Chondrocyte (in vitro differentiated cells): ENCODE results near the gene DLG2. TPM values are rescaled to one million over a fixed set of nuclear protein-coding genes. Genes with fewer than 3 reads are reported as not detected.

ENCODE experiments used
- DNase-seq: peaks from one replicate; pipeline ENCODE4 v3.0.0; 2021; ENCODE audit warnings: mixed read lengths, low spot score
- H3K27ac Mint-ChIP-seq: one replicate; pipeline ENCODE4 v1.8.0; 2021; ENCODE audit warnings: mild to moderate bottlenecking, moderate library complexity, mixed read lengths; ENCODE audit not compliant: unreplicated experiment
- H3K27me3 Mint-ChIP-seq: 2 replicates; pipeline ENCODE4 v1.8.0; 2021; ENCODE audit warnings: low read depth, mixed read lengths
- H3K36me3 Mint-ChIP-seq: 2 replicates; pipeline ENCODE4 v1.8.0; 2021; ENCODE audit warnings: low read depth, mixed read lengths
- H3K4me1 Mint-ChIP-seq: 2 replicates; pipeline ENCODE4 v1.8.0; 2021; ENCODE audit warnings: low read depth, mild to moderate bottlenecking, mixed read lengths
- H3K4me3 Mint-ChIP-seq: one replicate; pipeline ENCODE4 v1.8.0; 2021; ENCODE audit warnings: mild to moderate bottlenecking, moderate library complexity, mixed read lengths; ENCODE audit not compliant: unreplicated experiment
- H3K9me3 Mint-ChIP-seq: 2 replicates; pipeline ENCODE4 v1.8.0; 2021; ENCODE audit warnings: low read depth, mixed read lengths
- total RNA-seq: library from RNA; stranded (reverse); gene quantifications from 3 replicates; pipeline ENCODE4 v1.2.1, GENCODE V29; 2021
- TF ChIP-seq, protein P1 (sequence below): fragments of 200-600 bp; sonication (generic); IDR thresholded peaks from 2 replicates; pipeline ENCODE4 v1.5.0; 2021; ENCODE audit warnings: antibody characterized with exemption, mild to moderate bottlenecking, moderate library complexity

The DLG2 gene
- total RNA-seq, 1 donor from 2014 or later: 1.3 TPM

DNA sequence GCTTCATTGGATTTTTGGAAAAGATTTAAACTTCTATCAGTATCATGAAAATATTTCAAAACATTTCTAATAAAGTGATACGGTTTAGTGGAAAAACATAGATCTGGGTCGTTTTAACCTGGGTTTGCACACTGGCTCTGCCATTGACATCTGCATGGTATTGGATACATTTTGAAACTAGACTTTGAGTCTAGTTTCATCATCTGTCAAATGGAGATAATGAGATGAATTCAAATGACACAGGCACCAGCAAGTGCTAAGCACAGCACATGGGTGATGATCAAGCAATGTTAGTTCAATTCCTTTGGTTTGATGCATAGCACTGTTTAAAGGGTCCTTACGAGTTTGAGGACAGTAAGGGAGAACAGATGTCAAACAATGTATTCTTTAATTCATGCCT lies 1522.0 kb downstream of the DLG2 start:
- Mint-ChIP-seq H3K4me1 (no peaks in the 10 kb centered on the region), H3K27me3 (peaks cover 2% of the 10 kb centered on the region), H3K9me3 (no peaks in the 10 kb centered on the region), H3K27ac (no peak overlapping the region), H3K4me3 (no peak overlapping the region), H3K36me3 (no peaks in the 10 kb centered on the region)
- no peak for DNase-seq
- TF ChIP-seq, protein P1, sequence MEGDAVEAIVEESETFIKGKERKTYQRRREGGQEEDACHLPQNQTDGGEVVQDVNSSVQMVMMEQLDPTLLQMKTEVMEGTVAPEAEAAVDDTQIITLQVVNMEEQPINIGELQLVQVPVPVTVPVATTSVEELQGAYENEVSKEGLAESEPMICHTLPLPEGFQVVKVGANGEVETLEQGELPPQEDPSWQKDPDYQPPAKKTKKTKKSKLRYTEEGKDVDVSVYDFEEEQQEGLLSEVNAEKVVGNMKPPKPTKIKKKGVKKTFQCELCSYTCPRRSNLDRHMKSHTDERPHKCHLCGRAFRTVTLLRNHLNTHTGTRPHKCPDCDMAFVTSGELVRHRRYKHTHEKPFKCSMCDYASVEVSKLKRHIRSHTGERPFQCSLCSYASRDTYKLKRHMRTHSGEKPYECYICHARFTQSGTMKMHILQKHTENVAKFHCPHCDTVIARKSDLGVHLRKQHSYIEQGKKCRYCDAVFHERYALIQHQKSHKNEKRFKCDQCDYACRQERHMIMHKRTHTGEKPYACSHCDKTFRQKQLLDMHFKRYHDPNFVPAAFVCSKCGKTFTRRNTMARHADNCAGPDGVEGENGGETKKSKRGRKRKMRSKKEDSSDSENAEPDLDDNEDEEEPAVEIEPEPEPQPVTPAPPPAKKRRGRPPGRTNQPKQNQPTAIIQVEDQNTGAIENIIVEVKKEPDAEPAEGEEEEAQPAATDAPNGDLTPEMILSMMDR: no peak

DNA sequence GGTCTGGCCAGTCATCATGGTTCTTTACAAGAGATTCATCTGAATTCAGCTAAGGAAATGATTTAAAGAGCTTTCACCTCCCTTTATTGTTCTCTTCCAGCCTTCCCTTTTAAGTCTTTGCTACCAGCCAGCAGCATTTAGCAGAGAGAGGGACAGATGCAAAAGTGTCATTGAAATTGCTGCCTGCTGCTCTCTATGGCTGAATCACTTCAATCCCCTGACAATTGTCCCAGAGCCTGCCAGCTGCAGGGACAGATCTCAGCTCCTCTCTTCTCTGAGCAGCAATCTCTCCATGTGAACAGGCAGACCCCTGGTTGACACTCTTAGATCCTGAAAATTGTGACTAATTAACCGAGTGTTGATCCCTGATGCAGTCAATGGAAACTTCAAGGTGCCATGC lies 1524.0 kb downstream of the DLG2 start:
- Mint-ChIP-seq H3K27me3 (peaks cover 2% of the 10 kb centered on the region), H3K4me3 (no peak overlapping the region), H3K9me3 (no peaks in the 10 kb centered on the region), H3K27ac (no peak overlapping the region), H3K36me3 (no peaks in the 10 kb centered on the region), H3K4me1 (no peaks in the 10 kb centered on the region)
- no peak for DNase-seq
- TF ChIP-seq, protein P1: no peak

DNA sequence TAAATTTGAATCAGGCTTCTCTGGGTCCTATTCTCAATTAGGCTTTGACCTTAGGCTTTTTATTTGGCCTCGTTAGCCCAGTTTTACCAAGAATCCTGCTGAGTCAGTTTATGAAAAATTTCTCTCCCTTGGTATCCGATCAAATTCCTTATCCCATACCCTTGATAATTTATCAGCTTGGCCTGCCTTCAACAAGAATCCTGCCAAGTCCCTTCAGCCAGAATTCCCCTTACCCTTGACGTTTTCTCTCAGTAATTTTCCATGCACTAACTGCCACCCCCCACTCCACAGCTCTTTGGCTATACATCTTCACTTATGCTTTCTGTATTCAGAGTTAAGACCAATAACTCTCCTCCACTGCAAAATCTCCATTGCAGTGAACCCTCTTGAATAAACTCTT lies 1530.0 kb downstream of the DLG2 start:
- H3K27ac Mint-ChIP-seq: no peak overlapping the region
- no peaks in the 10 kb centered on the region for H3K36me3 Mint-ChIP-seq
- TF ChIP-seq, protein P1: no peak
- no peaks in the 10 kb centered on the region for H3K9me3 Mint-ChIP-seq
- no peak for DNase-seq
- H3K4me3 Mint-ChIP-seq: no peak overlapping the region
- no peaks in the 10 kb centered on the region for H3K4me1 Mint-ChIP-seq
- H3K27me3 Mint-ChIP-seq: peaks cover 3% of the 10 kb centered on the region

DNA sequence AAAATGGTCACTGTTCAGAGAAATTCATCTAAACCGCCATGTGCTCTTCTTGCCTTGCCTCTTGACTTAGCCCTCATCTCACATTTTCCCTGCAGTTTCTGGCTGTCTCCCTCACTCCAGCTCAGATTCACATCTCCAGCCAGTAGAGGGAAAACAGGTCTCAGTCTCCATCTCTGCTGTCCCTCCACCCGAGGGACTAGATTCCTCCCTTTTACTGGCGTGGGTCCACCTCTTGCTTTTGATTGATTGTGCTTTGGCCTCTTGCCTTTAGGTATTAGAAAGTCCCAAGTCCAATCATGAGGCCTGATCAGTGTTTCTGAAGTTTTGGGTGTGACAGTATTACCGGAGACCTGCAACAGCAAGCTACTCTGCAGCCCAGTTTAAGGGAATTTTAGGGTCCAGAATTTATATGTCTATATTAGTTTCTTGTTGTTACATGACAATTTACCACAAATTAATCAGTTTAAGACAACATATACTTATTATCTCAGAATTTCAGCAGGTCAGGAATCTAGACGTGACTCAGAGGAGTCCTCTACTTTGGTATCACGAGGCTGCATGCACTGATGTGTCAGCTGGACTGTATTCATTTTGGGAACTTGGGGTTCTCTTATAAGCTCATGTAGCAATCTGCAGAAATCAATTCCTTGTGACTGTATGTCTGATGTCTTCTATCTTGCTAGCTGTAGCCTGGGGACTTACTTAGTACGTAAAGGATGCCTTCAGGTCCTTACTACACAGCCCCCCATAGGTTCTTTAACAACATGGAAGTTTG lies 1535.7 kb downstream of the DLG2 start:
- DNase-seq: no peak
- peaks cover 4% of the 10 kb centered on the region for H3K9me3 Mint-ChIP-seq
- H3K36me3 Mint-ChIP-seq: no peaks in the 10 kb centered on the region
- TF ChIP-seq, protein P1: no peak
- H3K27me3 Mint-ChIP-seq: peaks cover 2% of the 10 kb centered on the region
- no peak overlapping the region for H3K27ac Mint-ChIP-seq
- H3K4me3 Mint-ChIP-seq: no peak overlapping the region
- no peaks in the 10 kb centered on the region for H3K4me1 Mint-ChIP-seq

DNA sequence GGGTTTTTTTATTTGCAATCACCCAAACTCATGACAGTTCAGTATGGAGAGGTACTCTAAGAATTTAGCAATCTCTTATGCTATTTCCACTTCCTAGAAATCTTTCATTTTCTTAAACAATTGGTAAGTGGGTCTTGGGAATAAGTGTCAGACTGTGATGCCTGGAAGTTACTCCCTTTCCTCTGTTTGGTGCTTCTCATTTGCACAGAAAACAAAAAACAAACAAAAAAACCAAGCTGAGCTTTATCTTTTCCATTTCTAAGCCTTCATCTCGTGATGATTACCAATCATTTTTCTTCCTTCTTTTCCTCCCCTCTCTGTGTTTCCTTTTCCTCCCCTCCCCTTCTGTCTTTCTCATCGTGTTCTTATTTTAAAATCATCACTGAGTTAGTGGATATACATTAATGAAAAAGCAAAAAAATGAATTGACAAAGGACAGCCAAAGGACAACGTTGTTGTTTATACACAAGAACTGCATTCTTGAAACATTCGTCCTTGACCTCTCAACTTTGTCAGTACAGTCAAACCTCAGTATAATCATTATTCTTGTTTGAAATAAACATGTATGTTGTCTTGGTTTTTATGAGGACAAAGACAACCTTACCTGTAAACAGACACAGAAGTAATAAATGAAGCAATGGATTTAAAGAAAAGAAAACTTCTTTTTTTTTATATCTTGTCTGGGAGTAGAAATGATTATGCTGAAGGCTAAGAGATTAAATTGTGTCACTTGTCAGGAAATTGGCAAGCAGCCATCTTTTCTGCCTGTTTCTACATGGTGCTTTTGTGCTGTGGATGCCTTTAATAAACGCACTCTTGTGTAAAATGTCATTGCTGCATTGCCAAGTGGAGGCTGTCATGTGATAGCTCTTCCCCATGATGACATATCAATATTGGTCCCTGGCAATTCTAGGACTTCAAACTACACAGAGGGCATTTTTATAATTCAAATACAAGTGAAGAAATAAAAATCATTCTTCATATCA lies 1537.8 kb downstream of the DLG2 start:
- DNase-seq: no peak
- TF ChIP-seq, protein P1: no peak
- H3K36me3 Mint-ChIP-seq: no peaks in the 10 kb centered on the region
- H3K4me3 Mint-ChIP-seq: no peak overlapping the region
- H3K27ac Mint-ChIP-seq: no peak overlapping the region
- peaks cover 4% of the 10 kb centered on the region for H3K9me3 Mint-ChIP-seq
- H3K4me1 Mint-ChIP-seq: no peaks in the 10 kb centered on the region
- H3K27me3 Mint-ChIP-seq: peaks cover 2% of the 10 kb centered on the region
